Measurements from ENCODE around the gene CTNND2.

GRCh38 chr5:11037080-11037479 is 867.2 kb downstream of the CTNND2 start:
- TF ChIP-seq CTCF (IDR thresholded peaks at IDR 0.05 in 8 of 11, conservative IDR thresholded peaks at IDR 0.05 in 3 of 11) = no peak
- no peak for TF ChIP-seq POLR2A (IDR thresholded peaks at IDR 0.05)
- no peak for TF ChIP-seq POLR2AphosphoS5 (IDR thresholded peaks at IDR 0.05)
